B cell (primary cell): ENCODE measurements around the gene ROR2. TPM values are rescaled to one million over a fixed set of nuclear protein-coding genes. Genes with fewer than 3 reads are reported as not detected.

Source experiments
- ATAC-seq: fragments of 200-7000 bp; cut with Tn5 transposase; one replicate; pipeline ENCODE4 v1.10.0; 2021; ENCODE audit warnings: low read depth, mild to moderate bottlenecking, moderate number of reproducible peaks, moderate library complexity
- CTCF ChIA-PET: fragments of 350-600 bp; sonication (Branson Sonifier 250); formaldehyde crosslinking; loops from one replicate; lab custom pipeline; 2021; ENCODE audit warnings: antibody characterized with exemption, inconsistent platforms; lab: Charles Lee
- POLR2A ChIA-PET: fragments of 350-600 bp; sonication (Branson Sonifier 250); formaldehyde crosslinking; loops from one replicate; lab custom pipeline; 2021; ENCODE audit warnings: antibody characterized with exemption; lab: Charles Lee
- DNase-seq: peaks from one replicate; pipeline ENCODE4 v3.0.0; 2013
- H2AFZ ChIP-seq: 2 replicates; pipeline ENCODE4 v1.6.1; 2012; ENCODE audit warnings: mild to moderate bottlenecking, low read depth, low read length; ENCODE audit not compliant: insufficient read depth, poor library complexity, severe bottlenecking
- H3K27ac ChIP-seq, 2 donors: 1 replicate in 1 of 2; 2 replicates in 1 of 2; pipeline ENCODE4 v1.5.1; 2012 to 2013; ENCODE audit warnings: low read length in 2 of 2, mild to moderate bottlenecking in 2 of 2, moderate library complexity in 1 of 2
- H3K27me3 ChIP-seq, 4 experiments: fragments of 200-600 bp in 1 of 4; sonication (generic) in 1 of 4; replicated peaks in 1 of 4; 1 replicate in 2 of 4; 2 replicates in 2 of 4; pipeline versions ENCODE4 v1.6.1 to v1.7.0; 2013 to 2016; ENCODE audit warnings: low read length in 3 of 4, mild to moderate bottlenecking in 2 of 4, mixed read lengths in 1 of 4, moderate library complexity in 1 of 4; ENCODE audit not compliant: insufficient read depth in 4 of 4, control insufficient read depth in 3 of 4; ENCODE audit errors: control extremely low read depth in 1 of 4
- H3K36me3 ChIP-seq, 2 experiments: replicated peaks in 1 of 2; 1 replicate in 1 of 2; 2 replicates in 1 of 2; pipeline versions ENCODE4 v1.6.1 to v1.7.1; 2013; ENCODE audit warnings: low read length in 1 of 2; ENCODE audit not compliant: insufficient read depth in 2 of 2, control insufficient read depth in 1 of 2; ENCODE audit errors: control extremely low read depth in 1 of 2, extremely low read depth in 1 of 2
- H3K4me1 ChIP-seq, 2 donors: fragments of 200-600 bp in 1 of 2; sonication (generic) in 1 of 2; 1 replicate in 1 of 2; 2 replicates in 1 of 2; pipeline versions ENCODE4 v1.5.1 to v1.6.1; 2013 to 2017; ENCODE audit warnings: low read length in 2 of 2; ENCODE audit not compliant: control insufficient read depth in 2 of 2, insufficient read depth in 2 of 2
- H3K4me2 ChIP-seq: replicated peaks from 2 replicates; pipeline ENCODE3; 2012; ENCODE audit warnings: mild to moderate bottlenecking, low read depth, low read length; ENCODE audit not compliant: poor library complexity, severe bottlenecking
- H3K4me3 ChIP-seq, 5 experiments: fragments of 200-600 bp in 1 of 5; sonication (generic) in 1 of 5; 1 replicate in 3 of 5; 2 replicates in 2 of 5; pipeline versions ENCODE4 v1.5.1 to v1.7.0; 2011 to 2016; ENCODE audit warnings: low read length in 4 of 5, mild to moderate bottlenecking in 4 of 5, low read depth in 2 of 5, control low read depth in 1 of 5, moderate library complexity in 1 of 5; ENCODE audit not compliant: insufficient read depth in 1 of 5; ENCODE audit errors: control extremely low read depth in 1 of 5, extremely low read depth in 1 of 5
- H3K79me2 ChIP-seq: fragments of 200-600 bp; sonication (generic); one replicate; pipeline ENCODE4 v1.6.0; 2016; ENCODE audit warnings: low read length; ENCODE audit not compliant: control insufficient read depth, insufficient read depth
- H3K9ac ChIP-seq: fragments of 200-600 bp; sonication (generic); 2 replicates; pipeline ENCODE4 v1.6.1; 2017; ENCODE audit warnings: mild to moderate bottlenecking, low read length, moderate library complexity
- H3K9me3 ChIP-seq, 3 donors: one replicate each; pipeline versions ENCODE4 v1.6.1 to v1.7.1; 2013; ENCODE audit warnings: low read length in 2 of 3; ENCODE audit not compliant: control insufficient read depth in 2 of 3, insufficient read depth in 1 of 3; ENCODE audit errors: control extremely low read depth in 1 of 3
- H4K20me1 ChIP-seq: 2 replicates; pipeline ENCODE4 v1.6.0; 2012; ENCODE audit warnings: mild to moderate bottlenecking, low read length; ENCODE audit not compliant: insufficient read depth, control insufficient read depth, poor library complexity, severe bottlenecking
- H3K27ac Mint-ChIP-seq: one replicate; pipeline ENCODE4 v1.8.0; 2021; ENCODE audit warnings: mixed read lengths
- H3K27me3 Mint-ChIP-seq: one replicate; pipeline ENCODE4 v1.8.0; 2021; ENCODE audit warnings: mixed read lengths
- H3K4me1 Mint-ChIP-seq: one replicate; pipeline ENCODE4 v1.8.0; 2021; ENCODE audit warnings: mixed read lengths
- H3K4me3 Mint-ChIP-seq: one replicate; pipeline ENCODE4 v1.8.0; 2021; ENCODE audit warnings: mixed read lengths
- H3K9me3 Mint-ChIP-seq: one replicate; pipeline ENCODE4 v1.8.0; 2022; ENCODE audit warnings: mixed read lengths; ENCODE audit not compliant: insufficient read depth
- CTCF ChIP-seq: fragments of 200-600 bp; IDR thresholded peaks from one replicate; pipeline ENCODE4 v1.8.0; 2022; ENCODE audit warnings: antibody characterized with exemption, mild to moderate bottlenecking
- EZH2 ChIP-seq: IDR thresholded peaks from 2 replicates; pipeline ENCODE4 v1.6.1; 2012; ENCODE audit warnings: borderline replicate concordance, low read depth, mild to moderate bottlenecking, moderate library complexity, low read length; ENCODE audit not compliant: insufficient read depth, poor library complexity, severe bottlenecking
- WGBS: methylation state at CpG from one replicate; pipeline ENCODE4 v1.1.5; 2013; ENCODE audit warnings: missing lambda C conversion rate; ENCODE audit not compliant: insufficient coverage; 5-methylcytosine and 5-hydroxymethylcytosine counted together
- intact Hi-C: fragments of 100-400 bp; cut with micrococcal nuclease; formaldehyde crosslinking; loops from one replicate; pipeline ENCODE4 v1.10.0; 2022
- polyA plus RNA-seq: library from polyadenylated mRNA; depleted of rRNA; stranded (reverse); fragments of >200 nt; gene quantifications from 2 replicates; pipeline ENCODE4 v1.2.3, GENCODE V29; 2012
- total RNA-seq, 2 donors: library from RNA; stranded (reverse); fragments of 120-200 nt in 1 of 2; gene quantifications; 1 replicate in 1 of 2; 2 replicates in 1 of 2; pipeline versions ENCODE4 v1.2.3 to v1.2.4, GENCODE V29; 2013 to 2022

Gene ROR2
- total and polyA plus RNA-seq, 2 donors (not counting 1 experiment from before 2014, with no cell fraction given), result 0.21 to 0.49 TPM

- intact Hi-C loops, result no loop called here
- POLR2A ChIA-PET, result no interaction called here
- Histone ChIP-seq H3K4me1 (no peaks in the 10 kb centered on the region), H3K79me2 (no peaks in the 10 kb centered on the region), H3K36me3 (no peaks in the 10 kb centered on the region), H3K9me3 (no peaks in the 10 kb centered on the region), H2AFZ (no peak overlapping the region), H3K27ac (no peak overlapping the region), H4K20me1 (no peaks in the 10 kb centered on the region), H3K27me3 (peaks cover 0 to 3% (median 0%) of the 10 kb centered on the region in 4 experiments), H3K4me3 (no peak overlapping the region), H3K4me2 (no peak overlapping the region), H3K9ac (no peak overlapping the region)
- 100% methylated on average over 1 of the region's 1 CpG for WGBS
- DNase-seq, result no peak
- H3K9me3 Mint-ChIP-seq, result no peaks in the 10 kb centered on the region
- peaks cover 20% of the 10 kb centered on the region for H3K27me3 Mint-ChIP-seq
- TF ChIP-seq CTCF (no peak), EZH2 (no peak)
- CTCF ChIA-PET, result no interaction called here
- no peak for ATAC-seq
- no peak overlapping the region for H3K4me3 Mint-ChIP-seq
- no peaks in the 10 kb centered on the region for H3K4me1 Mint-ChIP-seq
- H3K27ac Mint-ChIP-seq, result no peak overlapping the region
Observed at GRCh38 chr9:91654527-91654926, 295.5 kb downstream of the ROR2 start.

- no peaks in the 10 kb centered on the region for H4K20me1 ChIP-seq
- H2AFZ ChIP-seq, result no peak overlapping the region
- no peaks in the 10 kb centered on the region for H3K36me3 ChIP-seq
- ChIA-PET POLR2A (no interaction called here), CTCF (no interaction called here)
- no peak overlapping the region for H3K4me3 Mint-ChIP-seq
- H3K9me3 Mint-ChIP-seq, result no peaks in the 10 kb centered on the region
- peaks cover 16% of the 10 kb centered on the region for H3K4me1 Mint-ChIP-seq
- TF ChIP-seq EZH2, result no peak
- no peak for TF ChIP-seq CTCF
- no peaks in the 10 kb centered on the region for H3K79me2 ChIP-seq
- H3K4me2 ChIP-seq, result no peak overlapping the region
- H3K27ac Mint-ChIP-seq, result no peak overlapping the region
- H3K4me3 ChIP-seq, result no peak overlapping the region
- H3K27me3 ChIP-seq, result peaks cover 0 to 6% (median 1%) of the 10 kb centered on the region in 4 experiments
- H3K9me3 ChIP-seq, result peaks cover 0 to 2% (median 0%) of the 10 kb centered on the region in 3 donors
- H3K9ac ChIP-seq, result no peak overlapping the region
- peaks cover 30% of the 10 kb centered on the region for H3K27me3 Mint-ChIP-seq
- H3K4me1 ChIP-seq, result peaks cover 0 to 4% of the 10 kb centered on the region in 2 donors
- ATAC-seq (no peak), DNase-seq (no peak)
- WGBS, result 91% methylated on average over 3 of the region's 4 CpGs
- intact Hi-C loops, result no loop called here
- H3K27ac ChIP-seq, result no peak overlapping the region
Observed at GRCh38 chr9:91647371-91647770, 302.7 kb downstream of the ROR2 start.
